ENCODE data around the gene PARP12.

Gene PARP12

DNA sequence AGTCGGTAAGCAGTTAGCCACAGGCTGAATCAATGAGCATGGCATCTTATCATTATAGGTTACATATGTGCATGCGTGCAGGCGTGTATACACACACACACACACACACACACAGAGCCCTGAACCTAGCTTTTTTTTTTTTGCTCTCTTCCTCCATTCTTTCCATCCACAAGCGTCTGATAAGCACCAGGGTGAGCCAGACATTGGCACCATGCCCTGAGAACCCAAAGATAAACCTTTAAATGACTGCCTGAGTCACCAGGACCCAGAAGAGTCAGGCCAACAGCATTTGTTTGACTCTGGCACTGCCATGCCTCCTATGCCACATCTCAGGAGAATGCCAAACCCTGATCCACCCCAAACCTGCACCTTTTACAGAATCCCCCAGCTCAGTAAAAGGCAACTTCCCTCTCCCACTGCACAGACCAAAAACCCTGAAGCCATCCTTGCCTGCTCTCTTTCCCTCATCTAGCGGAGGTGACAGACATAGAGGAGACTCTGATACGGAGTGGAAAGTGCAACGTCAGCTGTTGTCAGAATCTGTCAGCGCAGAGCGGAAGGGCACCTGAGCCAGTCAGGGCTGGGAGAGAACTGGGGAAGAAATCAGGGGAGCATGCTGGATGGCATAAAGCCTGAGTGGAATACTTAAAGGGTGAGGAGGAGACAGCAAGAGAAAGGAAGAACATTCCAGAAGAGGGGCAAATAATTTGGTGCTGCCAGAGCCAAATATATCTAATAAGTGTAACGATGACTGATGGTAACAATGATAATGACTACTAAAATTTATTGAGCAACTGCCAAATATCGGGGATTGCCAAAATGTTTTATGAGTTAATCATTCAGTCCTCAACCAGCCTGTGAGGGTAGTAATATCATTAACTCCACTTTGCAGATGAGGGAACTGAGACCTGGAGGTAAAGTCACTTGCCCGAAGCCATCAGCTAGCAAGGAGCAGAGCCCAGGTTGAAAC, 3.2 kb downstream of the PARP12 start:
- DNase-seq (ENCODE audit: low read depth in 2 of 2), result peak in 1 of 2 donors; percentile 19

GRCh38 chr7:140058517-140058916, 4.2 kb downstream of the PARP12 start:
- no peak for DNase-seq (ENCODE audit: low read depth in 2 of 2)

DNA sequence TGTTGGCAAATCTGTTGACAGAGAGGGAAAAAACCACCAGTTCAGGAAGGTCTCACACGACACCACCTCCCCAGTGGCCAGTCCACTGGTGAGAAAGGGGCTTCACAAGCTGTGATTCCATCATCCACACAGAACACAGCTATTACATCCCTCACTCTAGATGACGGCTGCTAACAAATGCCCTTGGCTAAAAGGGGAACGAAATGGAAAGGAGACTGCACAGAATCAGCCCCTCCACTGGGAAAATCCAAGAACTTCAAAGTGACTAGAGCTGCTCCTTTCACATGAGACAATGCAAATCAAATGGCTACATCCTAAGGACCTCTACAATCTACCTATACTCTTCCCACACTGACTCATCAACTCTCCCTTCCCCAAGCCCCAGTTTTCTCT, 5.6 kb downstream of the PARP12 start:
- no peak for DNase-seq (ENCODE audit: low read depth in 2 of 2)

GRCh38 chr7:140056431-140057142, 6.2 kb downstream of the PARP12 start:
- no peak for DNase-seq (ENCODE audit: low read depth in 2 of 2)

- DNase-seq (ENCODE audit: low read depth in 2 of 2), result no peak
Observed at GRCh38 chr7:140055833-140056232, 6.9 kb downstream of the PARP12 start.

GRCh38 chr7:140054751-140055150, 8.0 kb downstream of the PARP12 start:
- DNase-seq (ENCODE audit: low read depth in 2 of 2), result no peak

DNA sequence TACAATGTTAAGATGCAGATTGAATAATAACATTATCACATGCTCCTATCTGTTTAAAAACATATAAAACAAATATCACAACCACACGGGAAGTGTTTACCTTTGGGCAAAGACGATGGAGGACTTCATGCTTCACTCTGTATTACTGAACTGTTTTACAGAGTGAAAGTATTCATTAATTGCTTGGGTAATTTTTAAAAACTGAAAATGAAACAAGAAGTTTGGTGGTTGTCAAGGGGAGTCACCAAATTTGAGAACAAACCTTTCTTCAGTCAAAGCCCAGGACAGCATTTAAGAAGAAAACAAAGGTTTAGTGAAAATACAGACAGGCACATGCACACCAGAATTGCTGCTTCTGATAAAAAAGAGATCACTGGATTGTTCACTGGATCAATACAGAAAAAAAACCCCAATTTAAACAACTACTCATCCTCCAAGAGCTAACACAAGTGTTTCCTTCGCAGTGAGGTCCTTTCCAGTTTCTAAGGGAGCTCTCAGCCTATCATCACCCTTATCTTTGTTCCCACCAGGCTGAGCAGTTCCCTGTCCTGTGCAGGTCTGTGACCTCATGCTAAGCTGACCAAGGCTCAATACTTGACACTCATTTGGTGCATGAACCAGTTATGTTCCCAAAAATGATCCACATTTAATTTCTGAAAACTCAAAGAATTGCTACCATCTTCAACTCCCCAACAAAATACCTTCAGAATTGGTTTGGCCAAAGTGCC, 8.8 kb downstream of the PARP12 start:
- no peak for DNase-seq (ENCODE audit: low read depth in 2 of 2)

DNA sequence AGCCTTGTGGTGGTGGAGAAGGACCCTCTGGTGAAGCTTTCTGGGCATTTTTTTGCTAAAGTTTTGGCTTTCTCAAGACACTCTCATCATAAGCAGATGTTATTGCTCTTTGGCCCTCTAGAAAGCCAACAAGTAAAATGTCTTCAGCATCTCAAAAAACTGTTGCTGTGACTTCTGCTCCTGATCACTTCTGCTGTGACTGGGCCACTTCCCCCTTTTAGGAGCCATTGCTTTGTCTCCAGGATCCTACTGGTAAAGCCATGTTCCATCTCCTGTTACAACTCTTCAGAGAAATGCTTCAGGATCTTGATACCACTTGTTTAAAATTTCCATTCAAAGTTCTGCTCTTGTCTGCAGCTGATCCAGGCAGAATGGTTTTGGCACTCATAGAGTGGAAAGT, 10.9 kb downstream of the PARP12 start:
- no peak for DNase-seq (ENCODE audit: low read depth in 2 of 2)

- DNase-seq (ENCODE audit: low read depth in 2 of 2), result no peak
Observed at GRCh38 chr7:140050100-140050499, 12.7 kb downstream of the PARP12 start.

DNA sequence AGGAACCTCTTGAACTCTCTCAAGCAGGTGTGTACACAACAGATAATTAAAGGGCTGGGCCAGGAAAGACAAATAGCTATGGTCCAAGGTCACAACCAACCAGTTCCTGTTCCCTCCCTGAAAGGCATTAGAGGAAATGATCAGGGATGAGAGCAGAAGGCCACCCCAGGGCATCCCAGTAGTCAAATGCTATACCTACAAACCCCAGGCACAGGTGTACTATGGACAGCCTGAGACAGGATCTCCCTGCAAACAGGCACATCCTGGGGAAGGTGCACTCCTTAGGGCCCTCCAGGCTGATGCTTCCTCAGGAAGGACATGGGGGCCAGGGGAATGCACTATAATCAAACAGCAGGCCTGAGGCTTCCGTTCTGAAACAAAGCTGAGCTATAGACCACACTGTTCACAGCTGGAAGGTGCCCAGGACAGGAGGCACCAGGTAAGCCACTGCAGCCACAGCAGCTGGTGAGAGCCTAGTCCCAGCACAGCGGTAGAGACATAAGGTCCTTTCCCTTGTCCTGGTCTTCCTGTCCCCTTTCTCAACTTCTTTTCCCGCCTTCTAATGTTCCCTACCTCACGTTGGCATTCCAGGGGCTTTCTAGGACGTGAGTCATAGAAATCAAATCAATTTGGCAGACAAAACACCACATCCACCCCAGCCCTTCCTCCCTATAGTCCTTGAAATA, 13.3 kb downstream of the PARP12 start:
- DNase-seq (ENCODE audit: low read depth in 2 of 2), result no peak

DNA sequence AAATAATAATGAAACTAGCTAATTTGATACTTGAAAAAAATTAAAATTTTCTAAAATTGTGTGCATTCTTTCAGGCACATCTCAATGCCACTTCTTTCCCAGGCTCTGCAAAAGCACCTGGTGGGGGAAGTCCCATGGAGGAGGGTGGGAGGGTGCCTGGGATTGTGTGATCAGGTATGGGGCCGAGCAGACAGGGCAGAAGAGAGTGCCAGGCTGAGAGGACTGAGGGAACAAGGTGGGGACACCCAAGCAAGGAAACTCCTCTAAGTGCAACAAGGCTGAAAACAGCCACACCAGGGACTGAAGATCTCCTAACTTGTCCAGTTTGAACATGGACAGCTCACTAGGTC, 13.8 kb downstream of the PARP12 start:
- DNase-seq (ENCODE audit: low read depth in 2 of 2), result no peak

GRCh38 chr7:140048138-140048537, 14.6 kb downstream of the PARP12 start:
- no peak for DNase-seq (ENCODE audit: low read depth in 2 of 2)

- no peak for DNase-seq (ENCODE audit: low read depth in 2 of 2)
Observed at GRCh38 chr7:140047197-140047596, 15.6 kb downstream of the PARP12 start.

DNA sequence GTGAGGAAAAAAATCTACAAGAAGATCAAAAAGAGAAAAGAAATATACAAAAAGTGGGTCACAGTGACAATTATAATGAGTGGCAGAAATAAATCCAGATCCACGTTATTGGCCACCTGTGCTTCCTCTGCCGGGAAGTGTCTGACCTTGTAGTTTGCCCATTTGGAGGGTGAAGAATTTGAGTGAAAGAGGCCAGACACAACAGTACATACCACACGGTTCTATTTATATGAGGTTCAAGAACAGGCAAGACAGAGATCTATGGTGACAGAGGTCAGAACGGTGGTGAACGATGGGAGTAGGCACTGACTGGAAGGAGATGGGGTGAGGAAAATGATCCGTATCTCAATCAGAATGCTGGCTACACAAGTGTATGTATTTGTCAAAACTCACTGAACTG, 17.1 kb downstream of the PARP12 start:
- no peak for DNase-seq (ENCODE audit: low read depth in 2 of 2)

- DNase-seq (ENCODE audit: low read depth in 2 of 2), result no peak
Observed at GRCh38 chr7:140044251-140044650, 18.5 kb downstream of the PARP12 start.

GRCh38 chr7:140042386-140042670, 20.4 kb downstream of the PARP12 start:
- no peak for DNase-seq (ENCODE audit: low read depth in 2 of 2)

DNA sequence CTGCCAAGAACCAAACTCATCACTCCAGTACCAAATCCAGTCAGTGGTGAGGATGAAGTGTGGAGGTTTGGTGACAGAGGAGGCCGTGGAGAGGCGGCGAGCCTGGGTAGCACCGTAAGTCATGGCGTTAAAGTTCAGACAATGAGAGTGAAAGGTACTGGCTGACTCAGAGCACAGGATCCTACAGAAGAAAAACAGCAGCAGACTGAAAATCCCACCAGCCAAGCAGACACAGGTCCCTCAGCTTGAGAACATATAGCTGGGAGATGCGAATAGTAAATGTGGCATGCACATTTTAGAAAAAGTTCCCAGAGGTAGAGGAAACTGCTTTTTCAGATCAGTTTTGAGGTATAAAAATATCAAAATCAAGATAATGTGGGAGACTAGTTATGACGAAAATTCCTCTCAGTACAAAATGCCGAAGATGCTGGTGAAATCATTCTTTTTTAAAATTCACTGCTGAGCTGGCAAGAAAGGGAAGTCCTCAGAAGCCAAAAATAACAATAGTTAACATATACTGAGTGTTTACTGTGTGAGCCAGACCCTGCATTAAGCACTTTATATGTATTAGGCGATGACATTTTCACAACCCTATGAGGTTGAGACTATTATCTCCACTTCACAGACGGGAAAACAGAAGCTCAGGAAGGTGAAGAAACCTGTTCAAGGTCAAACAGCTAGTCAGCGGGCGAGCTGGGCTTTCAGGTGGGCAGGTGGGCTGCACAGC, 20.9 kb downstream of the PARP12 start:
- DNase-seq (ENCODE audit: low read depth in 2 of 2), result no peak

DNA sequence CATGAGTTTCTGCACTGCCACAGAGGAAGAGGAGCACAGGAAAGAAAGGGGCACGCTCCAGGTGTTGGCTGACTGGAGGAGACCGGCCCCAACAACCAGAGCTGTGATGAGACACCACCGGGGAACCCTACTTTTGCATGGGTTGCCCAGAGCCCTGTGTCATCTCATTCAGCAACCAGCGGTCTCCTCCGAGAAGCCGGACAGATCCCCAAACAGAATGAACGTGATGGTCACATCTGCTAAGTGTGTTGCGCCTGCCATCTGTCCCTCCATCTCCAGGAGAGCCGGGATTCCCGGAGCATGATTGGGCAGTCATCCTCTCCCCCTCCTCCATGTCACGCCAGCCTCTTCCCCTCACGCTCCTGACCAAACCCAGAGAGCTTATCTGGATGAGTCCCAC, 22.9 kb downstream of the PARP12 start:
- DNase-seq (ENCODE audit: low read depth in 2 of 2), result no peak

DNA sequence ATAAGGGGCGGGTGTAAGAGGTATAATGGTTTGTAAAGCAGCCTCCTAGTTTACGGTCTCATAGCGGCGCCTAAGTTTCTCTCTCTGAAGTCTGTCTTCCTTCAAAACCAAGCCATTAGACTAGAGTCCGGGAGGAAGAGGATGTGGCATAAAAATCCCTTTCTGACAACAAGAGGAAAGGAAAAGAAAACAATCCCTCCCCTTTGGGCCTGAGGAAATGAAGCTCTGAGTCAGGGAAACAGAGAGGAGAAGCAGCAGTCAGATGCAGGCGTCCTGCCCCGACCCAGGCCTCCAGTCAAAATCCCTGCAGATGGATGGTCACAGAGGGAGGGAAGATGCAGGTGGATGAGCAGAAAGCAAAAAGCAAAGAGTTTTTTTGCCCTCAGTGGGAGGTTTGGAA, 23.7 kb downstream of the PARP12 start:
- DNase-seq (ENCODE audit: low read depth in 2 of 2), result no peak

DNA sequence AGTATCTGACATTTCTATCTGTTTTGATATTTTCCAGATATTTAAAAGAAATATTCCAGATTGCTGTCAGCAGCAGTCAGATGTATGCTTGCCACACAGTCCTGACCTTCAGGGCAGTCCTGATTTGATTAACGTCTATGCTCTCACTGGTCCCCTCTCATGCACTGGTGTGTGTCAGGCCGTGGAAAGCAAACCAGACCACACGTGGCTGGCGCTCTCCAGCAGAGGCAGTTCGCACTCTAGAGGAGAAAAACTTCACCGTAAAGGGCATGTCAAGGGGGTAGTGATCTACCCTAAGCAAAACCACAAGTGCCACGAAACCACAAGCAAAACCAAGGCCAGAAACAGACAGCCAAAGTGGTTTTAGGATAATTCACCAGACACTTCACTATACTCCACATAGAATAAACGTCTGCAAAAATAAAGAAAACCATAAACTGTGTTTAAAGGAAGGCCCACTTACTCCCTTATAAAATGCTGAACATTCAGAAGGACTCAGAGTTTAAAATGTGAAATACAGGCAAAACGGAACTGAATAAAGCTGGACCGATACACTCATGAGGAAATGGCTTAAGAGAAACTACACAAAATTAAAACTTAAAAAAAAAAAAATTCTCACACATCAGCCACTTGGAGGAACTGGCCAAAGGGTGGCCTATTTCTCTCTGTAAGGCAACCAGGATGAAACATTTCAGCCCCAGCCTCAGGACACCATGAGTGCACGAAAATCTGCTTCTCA, 26.4 kb downstream of the PARP12 start:
- no peak for DNase-seq (ENCODE audit: low read depth in 2 of 2)
